IPS-20b (cell line): Measurements from ENCODE around the gene ANKRD44.

ENCODE experiments used
- H3K27ac ChIP-seq: one replicate; pipeline ENCODE4 v1.5.1; 2013; ENCODE audit warnings: low read length
- H3K27me3 ChIP-seq: 2 replicates; pipeline ENCODE4 v1.6.1; 2013; ENCODE audit warnings: mild to moderate bottlenecking, low read length, inconsistent platforms; ENCODE audit not compliant: insufficient read depth
- H3K36me3 ChIP-seq: 2 replicates; pipeline ENCODE4 v1.6.1; 2013; ENCODE audit warnings: low read depth, mild to moderate bottlenecking, inconsistent platforms, low read length, moderate library complexity; ENCODE audit not compliant: insufficient read depth
- H3K4me1 ChIP-seq: 2 replicates; pipeline ENCODE4 v1.6.1; 2013; ENCODE audit warnings: mild to moderate bottlenecking, control low read depth, inconsistent platforms, low read length, moderate library complexity; ENCODE audit not compliant: insufficient read depth
- H3K4me3 ChIP-seq: 2 replicates; pipeline ENCODE4 v1.5.1; 2013; ENCODE audit warnings: mild to moderate bottlenecking, low read length, inconsistent platforms
- H3K9ac ChIP-seq: 2 replicates; pipeline ENCODE4 v1.6.1; 2013; ENCODE audit warnings: low read depth, mild to moderate bottlenecking, inconsistent platforms, low read length, moderate library complexity
- H3K9me3 ChIP-seq: 2 replicates; pipeline ENCODE4 v1.6.1; 2013; ENCODE audit warnings: mild to moderate bottlenecking, low read depth, low read length, inconsistent platforms; ENCODE audit not compliant: insufficient read depth

The ANKRD44 gene

DNA sequence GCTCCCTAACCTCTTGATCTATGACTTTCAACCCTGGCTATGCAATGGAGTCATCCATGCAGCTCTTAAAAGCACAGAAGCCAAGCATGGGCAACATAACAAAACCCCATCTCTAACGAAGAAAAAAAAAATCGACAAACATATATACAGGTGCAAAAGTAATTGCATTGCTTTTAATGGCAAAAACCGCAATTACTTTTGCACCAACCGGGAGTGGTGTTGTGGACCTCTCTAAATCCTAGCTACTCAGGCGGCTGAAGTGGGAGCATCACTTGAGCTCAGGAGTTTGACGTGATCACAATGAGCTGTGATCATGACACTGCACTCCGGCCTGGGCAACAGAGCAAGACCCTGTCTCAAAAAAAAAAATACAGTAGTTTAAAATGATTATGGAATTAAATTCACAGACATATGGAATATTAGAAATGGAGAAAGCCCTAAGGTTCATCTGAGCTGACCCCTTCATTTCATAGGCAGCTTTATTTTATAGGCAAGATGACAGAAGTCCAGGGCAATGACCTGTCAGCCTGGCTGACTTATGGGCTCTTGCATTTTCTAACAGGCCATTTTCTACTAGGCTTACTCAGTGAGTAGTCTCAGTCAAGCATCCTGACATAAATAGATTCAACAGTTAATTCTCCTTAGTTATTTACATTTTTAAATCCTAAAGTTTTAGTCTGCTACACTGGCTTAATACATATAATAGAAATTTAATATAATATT is 183.8 kb downstream of the ANKRD44 start:
- no peak overlapping the region for H3K4me3 ChIP-seq
- H3K9me3 ChIP-seq, result no peaks in the 10 kb centered on the region
- H3K4me1 ChIP-seq, result no peaks in the 10 kb centered on the region
- H3K9ac ChIP-seq, result no peak overlapping the region
- no peaks in the 10 kb centered on the region for H3K27me3 ChIP-seq
- no peak overlapping the region for H3K27ac ChIP-seq
- no peaks in the 10 kb centered on the region for H3K36me3 ChIP-seq

DNA sequence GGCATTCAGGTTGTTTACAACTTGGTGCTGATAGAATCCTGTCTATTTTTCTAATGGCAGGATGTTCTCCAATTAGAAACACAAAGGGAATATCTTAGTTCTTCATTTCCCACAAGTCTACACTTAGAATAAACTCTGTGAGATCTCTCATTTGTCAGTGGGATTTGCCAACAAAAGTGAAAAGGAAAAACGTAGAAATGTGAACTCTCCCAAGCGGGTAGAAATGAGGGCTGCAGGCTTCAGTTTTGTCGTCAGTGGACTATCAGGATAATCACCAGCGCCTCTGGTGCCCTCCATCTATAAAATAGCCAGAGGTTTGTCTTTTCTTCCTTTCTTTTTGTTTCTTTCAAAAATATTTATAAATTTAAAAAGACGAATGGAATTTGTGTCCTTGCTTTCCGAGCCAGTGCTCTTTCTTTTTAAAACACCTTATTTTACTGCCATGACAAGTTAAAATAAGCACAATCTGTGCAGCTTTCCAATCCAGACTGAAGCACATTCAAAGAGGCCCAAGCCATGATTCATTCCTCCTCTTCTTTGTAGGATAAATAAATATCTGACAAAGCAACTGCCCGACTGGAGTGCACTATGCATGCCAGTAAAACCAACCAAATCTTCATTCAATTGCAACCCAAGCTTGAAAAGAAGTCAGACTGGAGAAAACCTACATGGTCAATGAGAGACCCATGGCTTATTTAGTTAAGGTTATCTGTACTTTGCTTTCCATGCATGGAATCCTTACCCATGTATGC is 185.8 kb downstream of the ANKRD44 start:
- Histone ChIP-seq H3K27ac (no peak overlapping the region), H3K9me3 (no peaks in the 10 kb centered on the region), H3K36me3 (no peaks in the 10 kb centered on the region), H3K4me1 (no peaks in the 10 kb centered on the region), H3K4me3 (no peak overlapping the region), H3K27me3 (no peaks in the 10 kb centered on the region), H3K9ac (no peak overlapping the region)

DNA sequence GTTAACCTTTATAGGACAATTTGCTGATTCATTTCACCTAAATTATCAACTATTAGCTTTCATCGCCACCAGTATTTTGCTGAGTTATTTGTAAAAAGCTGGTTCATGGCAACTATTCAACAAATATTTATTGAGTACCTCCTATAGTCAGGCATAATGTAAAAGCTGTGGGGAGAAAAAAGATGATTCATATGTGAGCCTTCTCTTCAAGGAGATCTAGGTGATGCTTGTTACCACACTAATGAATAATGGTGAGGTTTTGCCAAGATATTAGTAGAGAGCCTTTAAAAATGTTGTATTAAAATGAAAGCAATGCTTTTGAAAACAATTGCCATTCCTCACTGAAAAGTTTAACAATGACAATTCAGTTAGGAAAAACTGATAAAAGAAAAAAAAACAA is 187.8 kb downstream of the ANKRD44 start:
- Histone ChIP-seq H3K27ac (no peak overlapping the region), H3K9ac (no peak overlapping the region), H3K4me1 (no peaks in the 10 kb centered on the region), H3K9me3 (no peaks in the 10 kb centered on the region), H3K27me3 (no peaks in the 10 kb centered on the region), H3K4me3 (no peak overlapping the region), H3K36me3 (no peaks in the 10 kb centered on the region)

DNA sequence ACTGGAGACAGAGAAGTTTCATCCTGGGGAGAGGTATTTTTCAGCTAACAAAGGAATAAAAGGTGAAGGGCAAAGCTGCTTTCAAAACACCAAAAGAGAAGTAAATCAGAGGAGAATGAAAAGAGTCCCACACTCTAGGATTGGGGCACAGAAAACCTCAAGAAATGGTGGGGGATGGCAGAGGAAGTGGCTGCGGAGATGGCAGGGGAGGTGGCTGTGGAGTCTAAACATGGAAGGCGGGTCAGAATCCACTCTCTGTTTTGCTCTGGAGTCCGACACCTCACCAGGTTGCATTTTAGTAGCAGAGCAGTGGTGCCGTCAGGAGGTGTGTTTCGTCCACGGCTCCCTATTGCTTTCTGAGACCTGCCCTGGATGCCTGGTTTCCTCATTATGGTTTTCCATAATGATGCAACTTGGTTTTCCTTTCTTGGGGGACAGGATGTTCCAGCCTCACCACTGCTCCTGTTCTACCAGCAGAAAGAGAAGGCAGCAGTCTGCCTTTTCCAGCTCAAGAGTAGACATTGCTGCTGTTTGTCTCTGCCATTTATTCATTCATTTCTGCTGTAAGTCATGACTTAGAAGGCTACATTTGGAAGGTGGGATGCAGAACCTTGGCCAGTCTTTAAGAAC is 188.7 kb downstream of the ANKRD44 start:
- Histone ChIP-seq H3K9ac (no peak overlapping the region), H3K4me3 (no peak overlapping the region), H3K36me3 (no peaks in the 10 kb centered on the region), H3K27me3 (no peaks in the 10 kb centered on the region), H3K9me3 (no peaks in the 10 kb centered on the region), H3K4me1 (no peaks in the 10 kb centered on the region), H3K27ac (no peak overlapping the region)

DNA sequence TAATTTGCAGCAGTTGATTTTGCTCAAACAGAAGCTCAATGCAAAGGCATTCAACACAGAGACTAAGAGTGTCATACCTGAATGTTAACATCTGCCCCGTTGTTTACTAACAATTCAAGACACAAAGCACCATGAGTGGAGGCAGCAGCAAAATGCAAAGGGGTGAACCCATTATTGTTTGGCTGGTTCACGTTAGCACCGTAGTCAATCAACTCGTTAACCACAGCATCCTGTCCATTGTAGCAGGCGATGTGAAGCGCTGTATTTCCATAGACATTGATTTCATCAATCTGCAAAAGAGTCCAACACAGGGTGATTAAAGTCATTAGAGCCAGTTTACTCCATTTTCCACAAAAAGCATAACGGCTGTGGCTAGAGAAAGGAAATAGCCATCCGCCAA is 189.3 kb downstream of the ANKRD44 start:
- Histone ChIP-seq H3K27ac (no peak overlapping the region), H3K27me3 (no peaks in the 10 kb centered on the region), H3K4me3 (no peak overlapping the region), H3K36me3 (no peaks in the 10 kb centered on the region), H3K4me1 (no peaks in the 10 kb centered on the region), H3K9ac (no peak overlapping the region), H3K9me3 (no peaks in the 10 kb centered on the region)

- no peak overlapping the region for H3K4me3 ChIP-seq
- no peak overlapping the region for H3K27ac ChIP-seq
- H3K4me1 ChIP-seq, result no peaks in the 10 kb centered on the region
- no peaks in the 10 kb centered on the region for H3K9me3 ChIP-seq
- no peaks in the 10 kb centered on the region for H3K36me3 ChIP-seq
- no peak overlapping the region for H3K9ac ChIP-seq
- H3K27me3 ChIP-seq, result no peaks in the 10 kb centered on the region
Observed at GRCh38 chr2:197116306-197116879, 194.2 kb downstream of the ANKRD44 start.

GRCh38 chr2:197115325-197115724 is 195.3 kb downstream of the ANKRD44 start:
- no peak overlapping the region for H3K27ac ChIP-seq
- no peaks in the 10 kb centered on the region for H3K4me1 ChIP-seq
- H3K9ac ChIP-seq, result no peak overlapping the region
- no peaks in the 10 kb centered on the region for H3K36me3 ChIP-seq
- no peaks in the 10 kb centered on the region for H3K27me3 ChIP-seq
- no peak overlapping the region for H3K4me3 ChIP-seq
- H3K9me3 ChIP-seq, result no peaks in the 10 kb centered on the region

DNA sequence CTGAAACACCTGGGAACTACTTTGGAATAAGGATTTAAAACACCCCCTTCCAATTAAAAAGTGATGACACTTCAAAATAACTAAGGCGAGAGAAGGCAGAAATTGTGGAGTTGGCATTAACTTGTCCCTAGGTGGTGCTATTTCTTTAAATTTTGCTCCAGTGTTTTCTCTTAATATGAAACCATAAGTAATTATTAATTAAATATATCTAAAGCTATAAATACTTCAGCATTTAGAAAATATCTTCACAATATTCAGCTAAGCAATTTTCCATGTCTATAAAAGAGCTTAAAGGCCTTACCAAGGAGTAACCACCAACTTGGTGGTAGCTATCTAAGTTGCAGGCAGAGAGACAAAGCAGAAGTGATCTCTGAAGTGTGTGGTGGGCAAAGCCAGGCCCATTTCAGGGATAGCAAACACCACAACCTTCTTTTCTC is 197.3 kb downstream of the ANKRD44 start:
- no peak overlapping the region for H3K9ac ChIP-seq
- no peak overlapping the region for H3K4me3 ChIP-seq
- H3K27ac ChIP-seq, result no peak overlapping the region
- H3K4me1 ChIP-seq, result no peaks in the 10 kb centered on the region
- no peaks in the 10 kb centered on the region for H3K27me3 ChIP-seq
- H3K9me3 ChIP-seq, result no peaks in the 10 kb centered on the region
- no peaks in the 10 kb centered on the region for H3K36me3 ChIP-seq

GRCh38 chr2:197109326-197109725 is 201.3 kb downstream of the ANKRD44 start:
- no peaks in the 10 kb centered on the region for H3K9me3 ChIP-seq
- H3K36me3 ChIP-seq, result no peaks in the 10 kb centered on the region
- H3K4me3 ChIP-seq, result no peak overlapping the region
- no peak overlapping the region for H3K27ac ChIP-seq
- H3K27me3 ChIP-seq, result no peaks in the 10 kb centered on the region
- H3K4me1 ChIP-seq, result no peaks in the 10 kb centered on the region
- no peak overlapping the region for H3K9ac ChIP-seq

DNA sequence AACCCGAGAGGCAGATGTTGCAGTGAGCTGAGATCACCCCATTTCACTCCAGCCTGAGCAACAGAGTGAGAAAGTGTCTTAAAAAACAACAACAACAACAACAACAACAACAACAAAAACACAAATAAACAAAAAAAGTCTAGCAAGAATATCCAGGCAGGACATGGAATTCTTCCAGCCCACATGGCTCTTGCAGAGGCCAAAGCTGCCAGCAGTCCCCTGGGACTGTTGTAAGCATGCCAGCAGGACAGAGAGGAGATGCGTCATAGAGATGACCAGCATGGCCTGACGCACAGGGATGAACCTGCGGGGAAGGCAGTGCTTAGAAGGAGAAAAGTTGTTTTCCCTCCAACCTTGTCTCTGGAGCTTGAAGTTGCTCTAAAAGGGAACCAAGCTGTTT is 201.8 kb downstream of the ANKRD44 start:
- no peaks in the 10 kb centered on the region for H3K4me1 ChIP-seq
- H3K27ac ChIP-seq, result no peak overlapping the region
- no peaks in the 10 kb centered on the region for H3K9me3 ChIP-seq
- no peak overlapping the region for H3K9ac ChIP-seq
- H3K36me3 ChIP-seq, result no peaks in the 10 kb centered on the region
- H3K4me3 ChIP-seq, result no peak overlapping the region
- H3K27me3 ChIP-seq, result no peaks in the 10 kb centered on the region

- no peak overlapping the region; the same call in 1 of the 2 replicates for H3K9ac ChIP-seq
- H3K4me1 ChIP-seq, result no peaks in the 10 kb centered on the region
- H3K27me3 ChIP-seq, result no peaks in the 10 kb centered on the region
- no peak overlapping the region for H3K27ac ChIP-seq
- H3K4me3 ChIP-seq, result no peak overlapping the region
- no peaks in the 10 kb centered on the region for H3K9me3 ChIP-seq
- H3K36me3 ChIP-seq, result no peaks in the 10 kb centered on the region
Observed at GRCh38 chr2:197107291-197108269, 203.0 kb downstream of the ANKRD44 start.
